H1 (cell line): ENCODE data around the gene GPC3. TPM values are rescaled to one million over a fixed set of nuclear protein-coding genes. Genes with fewer than 3 reads are reported as not detected.

ENCODE experiments used
- CTCF ChIA-PET: fragments of 300-600 bp; sonication (Branson Sonifier 250); formaldehyde crosslinking; loops from one replicate; lab custom pipeline; 2021; ENCODE audit not compliant: partially characterized antibody; lab: Charles Lee
- POLR2A ChIA-PET: fragments of 300-600 bp; sonication (Branson Sonifier 250); formaldehyde crosslinking; loops from one replicate; lab custom pipeline; 2021; ENCODE audit warnings: inconsistent platforms; ENCODE audit not compliant: partially characterized antibody; lab: Charles Lee
- DNase-seq, 2 experiments: peaks; one replicate each; pipeline versions ENCODE4 v3.0.0 to v3.0.0-alpha.2; 2010 to 2022; ENCODE audit warnings: low spot score in 2 of 2, low read depth in 1 of 2, mixed read lengths in 1 of 2
- FAIRE-seq: peaks from 2 replicates; lab custom pipeline; 2011; peaks lifted over from hg19 to GRCh38; lab: Jason Lieb, UNC
- H2AFZ ChIP-seq: 2 replicates; pipeline ENCODE4 v1.8.1; 2012; ENCODE audit warnings: low read length, inconsistent platforms
- H2AK5ac ChIP-seq: 2 replicates; pipeline ENCODE4 v1.6.1; 2013; ENCODE audit warnings: low read depth, low read length
- H2BK120ac ChIP-seq: replicated peaks from 2 replicates; pipeline ENCODE3; 2013; ENCODE audit warnings: low read depth, low read length, inconsistent platforms
- H2BK12ac ChIP-seq: 2 replicates; pipeline ENCODE4 v1.6.1; 2013; ENCODE audit warnings: low read depth, low read length
- H2BK15ac ChIP-seq: 2 replicates; pipeline ENCODE4 v1.6.1; 2013; ENCODE audit warnings: low read length
- H2BK20ac ChIP-seq: 2 replicates; pipeline ENCODE4 v1.6.1; 2013; ENCODE audit warnings: low read length
- H2BK5ac ChIP-seq: 2 replicates; pipeline ENCODE4 v1.6.1; 2013; ENCODE audit warnings: low read depth, low read length
- H3K14ac ChIP-seq: 2 replicates; pipeline ENCODE4 v1.6.1; 2013; ENCODE audit warnings: inconsistent platforms; ENCODE audit not compliant: insufficient read length
- H3K18ac ChIP-seq: 2 replicates; pipeline ENCODE4 v1.6.1; 2013; ENCODE audit warnings: low read length; ENCODE audit errors: extremely low read depth
- H3K23ac ChIP-seq: 2 replicates; pipeline ENCODE4 v1.6.1; 2013; ENCODE audit warnings: inconsistent platforms; ENCODE audit not compliant: insufficient read length
- H3K23me2 ChIP-seq: 2 replicates; pipeline ENCODE4 v1.6.1; 2013; ENCODE audit warnings: low read depth, low read length
- H3K27ac ChIP-seq: 2 replicates; pipeline ENCODE4 v1.6.1; 2011; ENCODE audit warnings: low read depth, low read length, inconsistent platforms
- H3K27me3 ChIP-seq, 4 experiments: replicated peaks in 1 of 4; 1 replicate in 1 of 4; 2 replicates in 3 of 4; pipeline versions ENCODE4 v1.6.1 to v1.8.1; 2011 to 2013; ENCODE audit warnings: low read length in 3 of 4, mild to moderate bottlenecking in 3 of 4, inconsistent platforms in 2 of 4, mixed read lengths in 2 of 4, moderate library complexity in 1 of 4; ENCODE audit not compliant: control insufficient read depth in 3 of 4, insufficient read depth in 3 of 4; ENCODE audit errors: extremely low read depth in 1 of 4
- H3K36me3 ChIP-seq, 4 experiments: 2 replicates each; pipeline versions ENCODE4 v1.6.1 to v1.8.1; 2011 to 2013; ENCODE audit warnings: mild to moderate bottlenecking in 4 of 4, low read length in 3 of 4, moderate library complexity in 2 of 4, control low read depth in 1 of 4, inconsistent platforms in 1 of 4; ENCODE audit not compliant: insufficient read depth in 4 of 4, control insufficient read depth in 2 of 4
- H3K4ac ChIP-seq: replicated peaks from 2 replicates; pipeline ENCODE3; 2013; ENCODE audit warnings: low read length, low read depth, mixed read lengths, inconsistent platforms; ENCODE audit not compliant: insufficient read length
- H3K4me1 ChIP-seq, 4 experiments: replicated peaks in 1 of 4; 1 replicate in 1 of 4; 2 replicates in 3 of 4; pipeline versions ENCODE4 v1.6.1 to v1.8.1; 2011 to 2013; ENCODE audit warnings: low read length in 3 of 4, inconsistent platforms in 2 of 4, mixed read lengths in 1 of 4; ENCODE audit not compliant: insufficient read depth in 4 of 4, control insufficient read depth in 3 of 4
- H3K4me2 ChIP-seq, 2 experiments: 2 replicates each; pipeline versions ENCODE4 v1.6.1 to v1.8.1; 2011 to 2013; ENCODE audit warnings: low read depth in 2 of 2, low read length in 2 of 2, control low read depth in 1 of 2, inconsistent platforms in 1 of 2, mild to moderate bottlenecking in 1 of 2; ENCODE audit not compliant: insufficient read depth in 1 of 2
- H3K4me3 ChIP-seq, 4 experiments: fragments of 200-600, 300-600 bp in 1 of 4; sonication (generic), shearing (Covaris generic), sonication (Bioruptor Twin) in 1 of 4; 2 replicates each; pipeline versions ENCODE4 v1.5.1 to v1.8.1; 2011 to 2016; ENCODE audit warnings: low read length in 4 of 4, low read depth in 3 of 4, control low read depth in 2 of 4, inconsistent platforms in 2 of 4, mild to moderate bottlenecking in 2 of 4, mixed read lengths in 1 of 4, moderate library complexity in 1 of 4; ENCODE audit not compliant: insufficient read depth in 2 of 4; ENCODE audit errors: extremely low read depth in 1 of 4
- H3K56ac ChIP-seq: replicated peaks from 2 replicates; pipeline ENCODE3; 2013; ENCODE audit warnings: low read depth, mild to moderate bottlenecking, mixed read lengths, low read length, inconsistent platforms; ENCODE audit not compliant: insufficient read length
- H3K79me1 ChIP-seq: 2 replicates; pipeline ENCODE4 v1.6.1; 2013; ENCODE audit warnings: low read depth, low read length, control low read depth
- H3K79me2 ChIP-seq, 2 experiments: 2 replicates each; pipeline versions ENCODE4 v1.6.1 to v1.8.1; 2012 to 2013; ENCODE audit warnings: low read length in 2 of 2, mild to moderate bottlenecking in 2 of 2, inconsistent platforms in 1 of 2; ENCODE audit not compliant: insufficient read depth in 2 of 2, control insufficient read depth in 1 of 2
- H3K9ac ChIP-seq, 4 experiments: replicated peaks in 1 of 4; 1 replicate in 1 of 4; 2 replicates in 3 of 4; pipeline versions ENCODE4 v1.6.1 to v1.8.1; 2011 to 2013; ENCODE audit warnings: low read depth in 3 of 4, low read length in 3 of 4, control low read depth in 2 of 4, mild to moderate bottlenecking in 2 of 4, moderate library complexity in 2 of 4, inconsistent platforms in 1 of 4; ENCODE audit errors: extremely low read depth in 1 of 4
- H3K9me3 ChIP-seq, 2 experiments: 2 replicates each; pipeline versions ENCODE4 v1.6.1 to v1.8.1; 2012 to 2013; ENCODE audit warnings: mild to moderate bottlenecking in 2 of 2, moderate library complexity in 2 of 2, control low read depth in 1 of 2, inconsistent platforms in 1 of 2, low read depth in 1 of 2, low read length in 1 of 2, mixed read lengths in 1 of 2; ENCODE audit not compliant: insufficient read depth in 2 of 2
- H4K20me1 ChIP-seq, 2 experiments: replicated peaks in 1 of 2; 2 replicates each; pipeline versions ENCODE3 to v1.8.1; 2011 to 2013; ENCODE audit warnings: inconsistent platforms in 2 of 2, low read length in 2 of 2, mild to moderate bottlenecking in 1 of 2; ENCODE audit not compliant: insufficient read depth in 2 of 2, control insufficient read depth in 1 of 2
- H4K5ac ChIP-seq: 2 replicates; pipeline ENCODE4 v1.6.1; 2013; ENCODE audit warnings: low read length, low read depth, mixed read lengths, inconsistent platforms; ENCODE audit not compliant: insufficient read length
- H4K8ac ChIP-seq: 2 replicates; pipeline ENCODE4 v1.8.0; 2013; ENCODE audit warnings: mild to moderate bottlenecking, moderate library complexity, low read length, inconsistent platforms; ENCODE audit not compliant: insufficient read depth; ENCODE audit errors: extremely low read depth
- H4K91ac ChIP-seq: replicated peaks from 2 replicates; pipeline ENCODE3; 2013; ENCODE audit warnings: low read length, mixed read lengths, inconsistent platforms; ENCODE audit not compliant: insufficient read length
- BCL11A ChIP-seq, 2 experiments: IDR thresholded peaks; one replicate each; pipeline ENCODE4 v1.6.1; 2011; ENCODE audit warnings: low read depth in 2 of 2, low read length in 2 of 2, mild to moderate bottlenecking in 2 of 2
- CHD1 ChIP-seq: IDR thresholded peaks from 2 replicates; pipeline ENCODE4 v1.6.1; 2012; ENCODE audit warnings: low read depth, low read length, improper control_type of control experiment
- EZH2 ChIP-seq: fragments of 200-600 bp; sonication (generic); IDR thresholded peaks from 2 replicates; pipeline ENCODE4 v1.7.1; 2012; ENCODE audit warnings: low read depth, mild to moderate bottlenecking, moderate library complexity, low read length, inconsistent platforms; ENCODE audit not compliant: severe bottlenecking
- JUN ChIP-seq: IDR thresholded peaks from 2 replicates; pipeline ENCODE4 v1.6.1; 2011; ENCODE audit warnings: low read depth, mild to moderate bottlenecking, improper control_type of control experiment, low read length
- NANOG ChIP-seq: IDR thresholded peaks from 2 replicates; pipeline ENCODE4 v1.6.1; 2011; ENCODE audit warnings: low read length, low read depth, mild to moderate bottlenecking, inconsistent platforms; ENCODE audit not compliant: insufficient read depth, poor library complexity, severe bottlenecking
- WGBS, 2 experiments: shearing (Covaris generic) in 1 of 2; methylation state at CpG; one replicate each; pipeline versions ENCODE4 v1.1.6 to v1.1.7; 2013 to 2015; ENCODE audit warnings: low lambda C conversion rate in 2 of 2, mixed read lengths in 2 of 2, inconsistent platforms in 1 of 2, low coverage in 1 of 2, missing lambda C conversion rate in 1 of 2; ENCODE audit not compliant: insufficient replicate concordance in 2 of 2, insufficient coverage in 1 of 2, insufficient read length in 1 of 2; ENCODE audit errors: extremely low coverage in 1 of 2, missing lambda C conversion rate in 1 of 2; 5-methylcytosine and 5-hydroxymethylcytosine counted together
- polyA plus RNA-seq, 7 experiments: library from polyadenylated mRNA; depleted of rRNA in 3 of 7; stranded (reverse) in 5 of 7; unstranded in 2 of 7; fragments of >200 nt in 5 of 7; fragments of 200-250 nt in 2 of 7; gene quantifications; 1 replicate in 5 of 7; 2 replicates in 1 of 7; 4 replicates in 1 of 7; pipeline versions ENCODE4 v1.2.1 to v1.2.3, GENCODE V29; 2011 to 2013; ENCODE audit warnings: missing spikeins in 2 of 7, mixed read lengths in 2 of 7
- total RNA-seq: library from RNA; stranded (reverse); fragmentation: NEBNext Ultra II Directional; extraction: Animal tissue kit (Norgen Biotek cat#: 25700); gene quantifications from 2 replicates; pipeline ENCODE4 v1.2.1, GENCODE V29; 2021

Gene GPC3
- total and polyA plus RNA-seq, 2 of the 8 experiments (the other 6 are each of a cell fraction or from before 2014, with no cell fraction given), result 64.8 to 71.9 TPM

- Histone ChIP-seq H3K9ac (no peak overlapping the region), H3K27ac (no peak overlapping the region), H3K9me3 (no peaks in the 10 kb centered on the region), H3K23ac (no peak overlapping the region), H2AFZ (no peak overlapping the region), H3K4me1 (no peaks in the 10 kb centered on the region), H2AK5ac (no peak overlapping the region), H2BK20ac (peak overlapping the region; percentile 43; the same call in 1 of the 2 replicates), H3K79me2 (no peaks in the 10 kb centered on the region), H2BK120ac (no peak overlapping the region), H3K56ac (no peak overlapping the region), H3K4me2 (no peak overlapping the region), H4K20me1 (no peaks in the 10 kb centered on the region), H2BK15ac (no peak overlapping the region), H2BK5ac (no peak overlapping the region), H3K4me3 (no peak overlapping the region), H3K23me2 (no peaks in the 10 kb centered on the region), H4K91ac (no peak overlapping the region), H3K79me1 (no peaks in the 10 kb centered on the region), H4K8ac (no peak overlapping the region), H3K36me3 (no peaks in the 10 kb centered on the region; a peak in 1 of 8 replicates), H3K27me3 (no peaks in the 10 kb centered on the region), H3K4ac (no peak overlapping the region), H2BK12ac (no peak overlapping the region), H4K5ac (no peak overlapping the region), H3K14ac (no peak overlapping the region), H3K18ac (no peak overlapping the region)
- ChIA-PET CTCF (no interaction called here), POLR2A (no interaction called here)
- no peak for DNase-seq
- no peak for FAIRE-seq
- TF ChIP-seq BCL11A (IDR thresholded peaks at IDR 0.05; ENCODE audit: low read depth in 2 of 2, low read length in 2 of 2), result no peak
- no peak for TF ChIP-seq CHD1
- no peak for TF ChIP-seq JUN
- no peak for TF ChIP-seq EZH2
- TF ChIP-seq NANOG, result no peak
- 91% methylated on average over 3 of the region's 4 CpGs; no CpG with 5 or more reads in 1 of the 2 experiments for WGBS, 2 experiments
Measured at GRCh38 chrX:133550665-133551485, 434.5 kb downstream of the GPC3 start.
